ENCODE data around the gene CFAP46. TPM values are rescaled to one million over a fixed set of nuclear protein-coding genes. Genes with fewer than 3 reads are reported as not detected.

CFAP46 gene
- total and polyA plus RNA-seq, 2 experiments from 2014 or later = 3.1 to 5.4 TPM

GRCh38 chr10:132980426-132981172, 38.2 kb upstream of the CFAP46 start:
- Mint-ChIP-seq H3K4me1 (peaks cover 11% of the 10 kb centered on the region), H3K4me3 (no peak overlapping the region), H3K36me3 (ENCODE audit: low read depth) (no peaks in the 10 kb centered on the region), H3K9me3 (no peaks in the 10 kb centered on the region), H3K27me3 (ENCODE audit: insufficient read depth, low read depth, poor library complexity) (peaks cover 9% of the 10 kb centered on the region), H3K27ac (no peak overlapping the region)
- no peak overlapping the region for H3K4me2 ChIP-seq
- H3F3A ChIP-seq (replicated peaks; ENCODE audit: low read depth) = no peaks in the 10 kb centered on the region
- H3K27me3 ChIP-seq (ENCODE audit: insufficient read depth) = no peaks in the 10 kb centered on the region
- H2AFZ ChIP-seq = no peak overlapping the region
- no peaks in the 10 kb centered on the region for H3K4me1 ChIP-seq (ENCODE audit: insufficient read depth)
- H3K4me3 ChIP-seq = no peak overlapping the region
- no peaks in the 10 kb centered on the region for H3K9me2 ChIP-seq (ENCODE audit: insufficient read depth)
- no peak for ATAC-seq
- TF ChIP-seq EZH2 (IDR thresholded peaks at IDR 0.05; ENCODE audit: low read depth, unreplicated experiment) (no peak), ZNF114 (CRISPR knock-in tag; IDR thresholded peaks at IDR 0.05) (no peak), JUNB (IDR thresholded peaks at IDR 0.05; ENCODE audit: unreplicated experiment) (no peak), ZNF462 (CRISPR knock-in tag; IDR thresholded peaks at IDR 0.05) (no peak), EZH2phosphoT487 (IDR thresholded peaks at IDR 0.05; ENCODE audit: unreplicated experiment) (no peak), NANOG (IDR thresholded peaks at IDR 0.05; ENCODE audit: borderline replicate concordance) (no peak), CTCF (conservative IDR thresholded peaks at IDR 0.05; ENCODE audit: low read depth in 2 of 2) (no peak), ZNF331 (CRISPR knock-in tag; IDR thresholded peaks at IDR 0.05; ENCODE audit: low read depth) (no peak), REST (IDR thresholded peaks at IDR 0.05; ENCODE audit: unreplicated experiment) (no peak), CREB1 (CRISPR knock-in tag; IDR thresholded peaks at IDR 0.05; ENCODE audit: low read depth) (no peak)
- TF ChIP-seq, protein P1, sequence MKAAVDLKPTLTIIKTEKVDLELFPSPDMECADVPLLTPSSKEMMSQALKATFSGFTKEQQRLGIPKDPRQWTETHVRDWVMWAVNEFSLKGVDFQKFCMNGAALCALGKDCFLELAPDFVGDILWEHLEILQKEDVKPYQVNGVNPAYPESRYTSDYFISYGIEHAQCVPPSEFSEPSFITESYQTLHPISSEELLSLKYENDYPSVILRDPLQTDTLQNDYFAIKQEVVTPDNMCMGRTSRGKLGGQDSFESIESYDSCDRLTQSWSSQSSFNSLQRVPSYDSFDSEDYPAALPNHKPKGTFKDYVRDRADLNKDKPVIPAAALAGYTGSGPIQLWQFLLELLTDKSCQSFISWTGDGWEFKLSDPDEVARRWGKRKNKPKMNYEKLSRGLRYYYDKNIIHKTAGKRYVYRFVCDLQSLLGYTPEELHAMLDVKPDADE (IDR thresholded peaks at IDR 0.05) = no peak
- H3K79me2 ChIP-seq (replicated peaks; ENCODE audit: insufficient read depth) = no peaks in the 10 kb centered on the region
- no peak overlapping the region for H3K27ac ChIP-seq (ENCODE audit: low read depth)
- DNase-seq (ENCODE audit: low spot score) = no peak
- H4K20me1 ChIP-seq (replicated peaks; ENCODE audit: insufficient read depth) = no peaks in the 10 kb centered on the region
- no peaks in the 10 kb centered on the region for H3K36me3 ChIP-seq (ENCODE audit: insufficient read depth)
